ENCODE measurements around the gene ELL.

- no peak for TF ChIP-seq GATA3 (IDR thresholded peaks at IDR 0.05; ENCODE audit: low read depth, low read length)
- no peak for TF ChIP-seq GATA2 (IDR thresholded peaks at IDR 0.05; ENCODE audit: low read depth, low read length)
Measured at GRCh38 chr19:18507727-18508440, 14.0 kb downstream of the ELL start.

Measured in SH-SY5Y (cell line).